ENCODE measurements around the gene RBCK1.
"Not testable (repeated sequence)": the region's sequence is repeated elsewhere in the genome, so short reads cannot be mapped to it uniquely, and the experiment has no call there.

Gene RBCK1

DNA sequence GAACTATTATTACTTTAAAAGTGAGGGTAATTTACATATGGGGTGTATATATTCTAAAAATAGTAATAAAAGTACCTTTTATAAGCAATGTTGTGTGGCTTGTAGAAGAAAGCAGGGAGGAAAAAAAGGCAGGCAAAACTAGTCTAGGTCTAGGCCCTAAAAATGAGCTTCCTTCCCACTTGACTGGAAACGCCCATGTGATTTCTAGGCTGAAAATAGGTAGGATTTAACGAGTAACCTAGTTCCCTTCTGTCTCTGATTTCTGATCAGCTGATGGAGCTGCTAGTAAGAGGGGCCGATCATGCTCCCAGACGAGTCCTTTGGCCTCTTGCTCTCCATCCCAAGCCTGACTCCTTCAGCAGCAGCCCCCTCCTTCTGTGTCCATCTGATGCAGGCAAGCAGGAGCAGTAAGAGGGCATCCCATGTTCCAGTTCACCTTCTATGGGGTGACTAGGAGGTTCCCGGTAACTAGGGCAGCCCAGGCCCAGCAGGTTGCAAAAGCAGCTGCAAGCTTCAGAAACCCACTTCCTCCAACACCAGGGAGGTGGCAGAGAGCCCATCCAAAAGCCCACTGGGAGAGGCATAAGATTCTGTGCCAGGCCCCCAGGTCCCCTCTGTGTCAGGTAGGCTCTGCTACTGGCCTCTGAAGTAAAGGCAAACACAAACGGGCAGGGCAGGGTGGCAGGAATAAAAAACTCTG lies 29.8 kb downstream of the RBCK1 start:
- no peak for DNase-seq (ENCODE audit: low read depth in 2 of 2)

GRCh38 chr20:438571-439469 lies 30.7 kb downstream of the RBCK1 start:
- peak in 1 of 2 donors; percentile 33 for DNase-seq (ENCODE audit: low read depth in 2 of 2)

DNA sequence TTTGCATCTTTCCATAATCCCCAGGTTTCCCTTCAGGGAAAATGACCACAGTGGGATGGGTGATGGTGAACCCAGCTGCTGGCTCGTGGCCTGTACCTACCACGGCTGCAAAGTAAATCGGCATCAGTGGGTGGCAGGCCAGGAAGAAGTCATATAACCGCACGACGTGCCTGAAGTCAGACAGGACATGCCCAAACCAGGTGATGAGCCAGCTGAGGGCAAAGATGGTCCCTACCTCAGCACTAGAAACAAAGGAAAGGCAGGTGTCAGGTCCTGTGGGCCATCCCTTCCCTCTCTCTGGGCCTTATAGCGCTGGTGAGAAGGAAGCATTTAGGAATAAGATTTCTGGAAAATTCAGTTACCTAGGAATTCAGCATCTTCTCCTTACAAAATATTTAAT lies 32.0 kb downstream of the RBCK1 start:
- no peak for DNase-seq (ENCODE audit: low read depth in 2 of 2)

DNA sequence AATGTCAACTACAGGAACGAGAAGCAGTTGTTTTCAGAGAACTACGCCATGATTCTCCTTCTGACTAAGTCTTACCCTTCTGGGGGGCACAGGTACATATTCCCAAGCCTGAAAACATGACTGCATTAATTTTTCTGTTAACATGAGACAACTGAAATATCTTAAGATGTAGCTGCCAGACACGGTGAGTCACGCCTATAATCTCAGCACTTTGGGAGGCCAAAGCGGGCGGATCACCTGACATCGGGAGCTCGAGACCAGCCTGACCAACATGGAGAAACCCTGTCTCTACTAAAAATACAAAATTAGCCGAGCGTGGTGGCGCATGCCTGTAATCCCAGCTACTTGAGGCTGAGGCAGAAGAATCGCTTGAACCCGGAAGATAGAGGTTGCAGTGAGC lies 32.5 kb downstream of the RBCK1 start:
- no peak for DNase-seq (ENCODE audit: low read depth in 2 of 2)

DNA sequence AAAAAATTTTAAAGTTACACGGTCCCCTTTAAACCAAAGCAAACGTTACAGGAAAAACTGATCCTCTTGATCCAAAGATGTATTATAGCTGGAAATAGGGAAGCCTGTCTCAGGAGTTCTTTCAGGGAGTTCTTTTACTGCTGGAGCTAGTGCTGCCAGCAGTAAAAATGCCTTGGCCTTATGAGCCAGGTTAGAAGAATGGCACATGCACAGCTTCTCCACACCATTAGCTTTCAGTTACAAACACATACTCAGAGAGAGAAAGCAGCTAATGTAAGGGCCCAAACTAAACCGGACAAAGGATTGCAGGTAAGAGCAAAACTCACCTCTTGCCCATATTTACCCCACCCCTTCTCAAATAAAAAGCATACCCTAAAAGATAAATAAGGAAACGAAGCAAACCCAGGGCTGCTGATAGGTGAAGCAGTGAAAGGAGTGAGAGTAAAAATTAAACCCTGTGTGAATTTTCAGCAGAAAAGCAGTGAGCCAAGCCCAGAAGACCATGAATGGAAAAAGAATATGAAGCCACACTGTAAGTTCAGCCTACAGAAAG lies 35.2 kb downstream of the RBCK1 start:
- no peak for DNase-seq (ENCODE audit: low read depth in 2 of 2)

GRCh38 chr20:444117-444516 lies 36.0 kb downstream of the RBCK1 start:
- DNase-seq (ENCODE audit: low read depth in 2 of 2): no peak

- DNase-seq (ENCODE audit: low read depth in 2 of 2): no peak
These were observed 36.8 kb downstream of the RBCK1 start for GRCh38 chr20:444862-445426.

GRCh38 chr20:445514-446336 lies 37.6 kb downstream of the RBCK1 start:
- no peak for DNase-seq (ENCODE audit: low read depth in 2 of 2)

GRCh38 chr20:452021-452420 lies 43.9 kb downstream of the RBCK1 start:
- not testable (repeated sequence) for DNase-seq (ENCODE audit: low read depth in 2 of 2)

- DNase-seq (ENCODE audit: low read depth in 2 of 2): no peak
These were observed 46.9 kb downstream of the RBCK1 start for GRCh38 chr20:454951-455350.

- no peak for DNase-seq (ENCODE audit: low read depth in 2 of 2)
These were observed 50.7 kb downstream of the RBCK1 start for GRCh38 chr20:458776-459175.

GRCh38 chr20:460180-460579 lies 52.1 kb downstream of the RBCK1 start:
- no peak for DNase-seq (ENCODE audit: low read depth in 2 of 2)

DNA sequence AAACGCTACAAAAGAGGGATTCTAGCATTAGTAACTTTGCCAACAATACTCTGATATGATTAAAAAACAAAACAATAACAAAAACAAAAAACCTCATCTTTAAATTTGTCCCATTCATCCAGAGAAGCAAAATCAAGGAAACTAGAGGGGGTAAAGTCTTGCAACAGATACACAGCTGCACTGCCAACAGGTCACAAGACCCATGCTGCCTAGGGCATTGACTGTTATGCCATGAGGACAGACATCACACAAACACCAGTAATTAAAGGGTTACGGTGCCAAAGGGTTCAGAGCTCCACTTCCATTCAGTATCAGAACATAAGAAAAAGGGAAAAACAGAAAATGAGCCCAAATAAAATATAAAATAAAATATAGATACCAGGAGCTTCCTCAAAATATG lies 52.6 kb downstream of the RBCK1 start:
- DNase-seq (ENCODE audit: low read depth in 2 of 2): no peak

- DNase-seq (ENCODE audit: low read depth in 2 of 2): peak; percentile 12 to 25
These were observed 53.4 kb downstream of the RBCK1 start for GRCh38 chr20:461254-462198.

- peak; percentile 69 to 75 for DNase-seq (ENCODE audit: low read depth in 2 of 2)
These were observed 54.3 kb downstream of the RBCK1 start, which contains the start of gene TBC1D20 for GRCh38 chr20:462199-462991. TBC1D20 (minus strand) TSS chr20:462533; CDS start chr20:462405, 128 bp downstream.

DNA sequence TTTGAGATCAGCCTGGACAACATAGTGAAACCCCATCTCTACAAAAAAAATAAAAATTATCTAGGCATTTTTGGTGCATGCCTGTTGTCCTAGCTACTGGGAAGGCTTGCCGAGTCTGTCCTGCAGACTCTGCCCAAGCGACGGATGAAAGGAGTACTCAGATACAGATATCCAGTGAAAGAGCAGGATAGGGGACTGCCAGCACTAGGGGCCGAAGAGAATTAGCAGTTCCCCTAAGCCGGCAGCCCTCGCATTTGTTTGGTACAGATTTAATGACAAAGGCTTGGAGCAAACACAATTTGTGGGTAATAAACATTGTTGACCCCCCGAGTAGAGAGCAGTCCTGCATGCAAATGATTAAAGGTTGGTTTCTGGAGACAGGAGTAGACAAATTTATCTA lies 59.7 kb downstream of the RBCK1 start:
- DNase-seq (ENCODE audit: low read depth in 2 of 2): no peak

DNA sequence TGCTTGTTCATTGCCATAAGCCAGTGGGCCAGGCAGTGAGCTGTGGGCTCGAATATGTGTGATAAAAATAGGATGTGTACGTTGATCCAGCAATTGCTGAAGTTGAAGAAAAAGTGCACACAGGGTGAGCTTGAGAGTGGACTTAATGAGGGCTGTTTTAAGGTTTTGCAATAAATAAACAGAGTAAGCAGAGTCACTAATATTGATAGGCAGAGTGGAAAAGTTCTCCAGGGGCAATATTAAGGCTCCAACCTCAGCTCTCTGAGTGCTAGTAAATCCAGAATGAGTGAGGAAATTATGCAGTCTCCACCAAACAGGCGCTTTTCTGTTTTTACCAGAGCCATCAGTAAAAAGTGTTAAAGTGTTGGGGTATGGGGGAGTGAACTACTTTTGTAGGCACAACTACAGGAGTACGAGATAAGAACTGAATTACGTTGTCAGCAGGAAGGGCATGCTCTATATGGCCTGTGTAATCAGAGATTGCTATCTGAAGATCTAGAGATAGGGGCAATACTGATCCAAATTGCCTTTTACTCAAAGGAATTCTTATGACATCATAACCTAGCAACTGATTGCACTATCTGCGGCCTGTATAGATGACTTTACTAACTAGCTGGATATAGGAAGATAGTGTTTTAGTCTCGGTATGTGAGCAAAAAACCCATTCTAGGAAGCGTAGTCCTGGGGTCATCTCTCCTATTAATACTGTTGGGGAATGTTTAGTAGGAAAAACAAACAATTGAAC lies 61.8 kb downstream of the RBCK1 start:
- DNase-seq (ENCODE audit: low read depth in 2 of 2): no peak

GRCh38 chr20:472137-472846 lies 64.2 kb downstream of the RBCK1 start:
- DNase-seq (ENCODE audit: low read depth in 2 of 2): no peak
